LNCaP clone FGC (cell line): ENCODE results near the gene ACSS3.
A peak's percentile ranks its signal among the peaks of the same experiment; 100 is the strongest.

Source experiments
- DNase-seq: peaks from one replicate; pipeline ENCODE4 v3.0.0-alpha.2; 2011; ENCODE audit warnings: low read depth
- H3K4me3 ChIP-seq: 2 replicates; pipeline ENCODE4 v1.5.1; 2011; ENCODE audit warnings: mild to moderate bottlenecking, low read depth, low read length, control low read depth
- TF ChIP-seq, protein P1 (sequence below): IDR thresholded peaks from 2 replicates; pipeline ENCODE4 v1.5.1; 2012; ENCODE audit warnings: mild to moderate bottlenecking; ENCODE audit not compliant: control insufficient read depth, insufficient read depth; ENCODE audit errors: extremely low read depth

ACSS3 gene

DNA sequence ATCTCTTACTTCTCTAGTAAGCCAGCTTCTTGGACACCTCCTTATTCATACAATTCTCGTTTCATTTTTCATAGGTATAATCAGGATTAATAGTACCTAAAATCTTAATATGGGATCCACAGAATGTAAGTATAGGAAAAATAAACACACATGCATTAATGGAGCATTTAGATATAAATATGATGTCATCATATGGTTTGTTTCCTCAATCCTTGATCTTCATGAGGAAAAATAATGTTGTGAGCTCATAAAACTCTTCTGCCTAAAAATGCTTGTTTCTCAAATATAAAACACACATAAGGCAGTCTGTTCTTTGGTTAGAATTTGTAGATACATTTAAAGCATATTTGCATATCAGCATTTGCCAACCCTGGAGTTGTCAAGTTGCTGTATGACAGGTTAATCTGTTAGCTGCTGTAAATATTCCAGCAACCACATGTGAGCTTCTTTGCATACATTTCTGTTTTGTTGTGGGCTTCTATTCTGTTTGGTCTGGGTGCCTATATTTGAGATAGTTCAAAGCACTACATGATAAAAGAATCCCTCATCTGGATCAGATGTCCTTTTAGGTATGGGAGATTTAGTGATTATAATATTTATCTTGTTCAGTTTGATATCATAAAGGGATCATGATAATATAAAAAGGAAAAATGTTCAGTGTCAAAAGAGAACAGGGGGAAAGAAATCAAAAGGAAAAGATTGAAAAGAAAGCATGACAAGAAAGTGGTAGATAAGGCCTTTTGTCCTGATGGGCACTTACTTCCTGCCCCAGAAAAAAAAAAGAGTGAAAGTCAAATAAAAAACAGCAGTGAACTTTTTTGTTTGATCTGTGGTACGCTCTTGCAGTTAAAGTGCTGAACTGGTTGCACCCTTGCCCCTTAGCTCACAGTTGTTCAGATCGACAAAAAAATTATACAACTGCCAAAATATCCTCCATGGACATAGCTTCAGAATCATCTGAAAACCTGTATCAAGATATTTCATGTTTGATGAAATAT lies 68.6 kb downstream of the ACSS3 start:
- peak; percentile 81 for DNase-seq
- TF ChIP-seq, protein P1, sequence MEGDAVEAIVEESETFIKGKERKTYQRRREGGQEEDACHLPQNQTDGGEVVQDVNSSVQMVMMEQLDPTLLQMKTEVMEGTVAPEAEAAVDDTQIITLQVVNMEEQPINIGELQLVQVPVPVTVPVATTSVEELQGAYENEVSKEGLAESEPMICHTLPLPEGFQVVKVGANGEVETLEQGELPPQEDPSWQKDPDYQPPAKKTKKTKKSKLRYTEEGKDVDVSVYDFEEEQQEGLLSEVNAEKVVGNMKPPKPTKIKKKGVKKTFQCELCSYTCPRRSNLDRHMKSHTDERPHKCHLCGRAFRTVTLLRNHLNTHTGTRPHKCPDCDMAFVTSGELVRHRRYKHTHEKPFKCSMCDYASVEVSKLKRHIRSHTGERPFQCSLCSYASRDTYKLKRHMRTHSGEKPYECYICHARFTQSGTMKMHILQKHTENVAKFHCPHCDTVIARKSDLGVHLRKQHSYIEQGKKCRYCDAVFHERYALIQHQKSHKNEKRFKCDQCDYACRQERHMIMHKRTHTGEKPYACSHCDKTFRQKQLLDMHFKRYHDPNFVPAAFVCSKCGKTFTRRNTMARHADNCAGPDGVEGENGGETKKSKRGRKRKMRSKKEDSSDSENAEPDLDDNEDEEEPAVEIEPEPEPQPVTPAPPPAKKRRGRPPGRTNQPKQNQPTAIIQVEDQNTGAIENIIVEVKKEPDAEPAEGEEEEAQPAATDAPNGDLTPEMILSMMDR: no peak

DNA sequence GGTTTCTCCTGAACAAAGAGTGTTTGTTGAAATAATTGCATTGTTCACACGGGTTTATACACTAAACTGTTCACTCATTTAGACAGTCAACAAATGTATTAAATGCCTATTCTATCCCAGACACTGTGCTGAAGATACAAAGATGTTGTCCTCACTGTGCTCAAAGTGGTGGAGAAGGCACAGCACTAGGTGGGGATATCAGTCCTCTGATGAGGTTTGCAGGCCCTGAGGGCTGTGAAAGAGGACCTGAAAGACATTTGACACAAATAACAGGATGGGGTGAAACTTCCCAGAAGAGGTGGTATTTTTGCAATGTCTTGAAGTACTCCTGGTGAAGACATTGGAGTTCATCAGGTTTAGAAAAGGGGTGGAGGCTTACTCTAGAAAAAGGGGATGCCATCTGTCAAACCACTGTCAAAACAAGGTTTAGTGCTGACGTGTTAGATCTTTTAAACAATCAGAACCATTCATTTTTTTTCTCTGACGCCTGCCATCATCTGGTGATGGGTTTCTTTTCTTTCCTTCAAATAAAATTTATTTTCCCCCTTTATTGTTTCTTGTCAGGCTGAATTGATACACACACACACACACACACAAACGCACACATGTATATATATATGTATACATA lies 69.5 kb downstream of the ACSS3 start:
- no peak overlapping the region for H3K4me3 ChIP-seq
- no peak for DNase-seq
- TF ChIP-seq, protein P1: peak; percentile 34

More for the DNA sequence above, 68.6 kb downstream of the ACSS3 start:
- no peak overlapping the region for H3K4me3 ChIP-seq

DNA sequence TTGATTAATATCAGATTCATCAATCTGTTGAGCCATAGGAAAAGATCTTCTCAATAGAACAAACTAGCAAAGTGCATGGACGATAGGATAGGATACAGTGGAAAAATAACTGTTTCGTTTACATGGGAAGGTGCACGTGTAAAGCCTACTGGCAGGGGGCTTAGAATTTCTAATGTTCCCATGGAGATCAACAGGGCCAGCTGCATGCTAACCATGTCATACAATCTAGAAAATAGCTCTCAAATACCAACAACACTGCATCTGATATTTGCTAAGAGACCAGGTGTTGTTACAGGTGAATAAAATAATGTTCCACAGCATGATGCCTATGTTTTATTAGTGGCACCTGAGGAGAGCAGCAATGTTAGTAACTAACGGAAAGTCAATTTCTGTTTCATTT lies 72.5 kb downstream of the ACSS3 start:
- no peak for DNase-seq
- TF ChIP-seq, protein P1: no peak
- H3K4me3 ChIP-seq: no peak overlapping the region

DNA sequence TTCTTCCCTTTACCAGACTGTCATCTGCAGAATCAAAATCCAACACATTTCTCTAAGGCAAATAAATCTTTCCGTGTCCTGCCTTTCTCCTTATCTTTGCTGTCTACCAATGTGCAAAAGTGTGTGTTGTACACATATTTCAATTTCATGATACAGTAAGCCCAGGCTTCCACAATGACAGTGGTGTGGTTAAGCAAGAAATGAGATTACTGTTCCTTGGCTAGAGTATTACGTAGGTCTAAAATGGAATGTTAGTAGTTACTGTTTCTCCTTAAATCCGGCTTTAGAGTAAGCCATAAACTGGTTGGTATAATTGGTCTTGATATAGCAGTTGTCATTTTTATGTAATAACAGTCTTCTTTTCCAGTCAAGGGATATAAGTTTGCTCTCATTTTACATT lies 82.0 kb downstream of the ACSS3 start:
- TF ChIP-seq, protein P1: no peak
- DNase-seq: no peak
- H3K4me3 ChIP-seq: no peak overlapping the region

DNA sequence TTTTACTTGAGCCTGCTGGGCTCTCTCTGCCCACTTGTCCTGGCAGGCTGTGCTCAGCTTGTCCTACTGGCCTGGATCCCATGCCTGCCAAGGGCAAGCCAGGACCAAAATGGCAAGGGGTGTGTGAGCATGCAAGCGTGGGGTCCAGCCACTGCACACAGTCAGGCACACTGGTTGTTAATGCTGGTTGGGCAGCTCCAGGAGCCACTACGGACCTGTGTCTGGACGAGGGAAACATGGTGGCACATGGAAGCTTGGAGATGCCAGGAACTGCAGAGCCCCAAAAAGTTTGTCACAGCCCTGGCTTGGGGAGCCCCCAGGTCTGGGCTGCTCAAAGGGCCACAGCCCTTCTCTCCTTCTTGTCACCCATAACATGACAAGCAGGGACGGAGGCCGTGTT lies 83.8 kb downstream of the ACSS3 start:
- DNase-seq: no peak
- no peak overlapping the region for H3K4me3 ChIP-seq
- TF ChIP-seq, protein P1: no peak

DNA sequence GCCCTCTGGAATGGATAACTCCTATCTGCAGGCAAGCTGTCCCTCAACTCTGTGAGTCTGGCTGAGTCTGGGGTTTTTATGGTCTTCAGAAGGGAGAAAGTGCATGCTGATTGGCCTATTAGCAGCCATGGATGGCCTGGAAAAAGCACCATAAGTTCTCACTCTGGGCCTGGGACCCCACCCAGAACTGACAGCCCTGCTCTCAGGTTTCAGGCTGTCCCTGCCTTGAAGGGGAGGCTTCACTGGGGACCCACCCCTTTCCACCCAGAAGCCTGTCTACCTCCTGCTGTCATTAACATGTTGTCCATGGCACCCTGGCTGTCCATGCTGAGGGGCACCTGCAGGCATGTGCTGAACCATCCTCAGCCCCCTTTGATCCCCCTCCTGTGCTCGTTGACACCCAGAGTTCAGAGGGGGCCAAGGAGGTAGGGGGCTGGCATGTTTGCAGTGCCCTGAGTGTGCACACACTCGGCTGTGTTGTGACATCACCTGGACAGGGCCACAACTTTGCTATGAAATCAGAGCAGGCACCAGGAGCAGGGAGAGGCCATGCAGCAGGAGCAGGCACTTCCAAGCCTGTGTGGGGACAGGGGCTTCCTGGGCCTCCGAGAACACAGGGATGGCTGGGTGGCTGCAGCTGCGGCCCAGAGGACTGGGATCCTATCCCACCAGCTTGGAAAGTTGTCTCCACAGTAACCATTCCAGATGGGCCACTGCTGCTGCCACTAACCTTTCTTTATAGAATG lies 84.7 kb downstream of the ACSS3 start:
- no peak overlapping the region for H3K4me3 ChIP-seq
- no peak for DNase-seq
- TF ChIP-seq, protein P1: no peak
